A549 (cell line): Measurements from ENCODE around the gene MAP3K13.

ENCODE experiments used
- BCL3 ChIP-seq: fragments of >200 bp; sonication (Bioruptor Twin); formaldehyde crosslinking; IDR thresholded peaks from 3 replicates; pipeline ENCODE4 v1.6.1; 2016
- CBX8 ChIP-seq: fragments of 200-600 bp; sonication (generic); IDR thresholded peaks from 2 replicates; pipeline ENCODE4 v1.6.1; 2016
- CHD2 ChIP-seq: fragments of 150-350 bp; IDR thresholded peaks from 2 replicates; pipeline ENCODE4 v1.6.1; 2014; ENCODE audit warnings: low read length; ENCODE audit not compliant: partially characterized antibody
- EP300 ChIP-seq, 2 experiments: fragments of >200 bp; sonication (Bioruptor Twin); formaldehyde crosslinking; IDR thresholded peaks; 2 replicates in 1 of 2; 3 replicates in 1 of 2; pipeline ENCODE4 v1.6.1; 2016 to 2017
- HMGXB4 ChIP-seq: fragments of 250-450 bp; sonication (Bioruptor Pico); IDR thresholded peaks from 2 replicates; pipeline ENCODE4 v1.5.0; 2021; ENCODE audit warnings: mild to moderate bottlenecking, moderate library complexity, borderline replicate concordance
- JUNB ChIP-seq: fragments of >200 bp; sonication (Bioruptor Twin); formaldehyde crosslinking; IDR thresholded peaks from 2 replicates; pipeline ENCODE4 v1.6.1; 2016
- KDM1A ChIP-seq: fragments of 200-600 bp; sonication (generic); IDR thresholded peaks from 2 replicates; pipeline ENCODE4 v1.6.1; 2016; ENCODE audit warnings: low read depth, mild to moderate bottlenecking
- NFE2L2 ChIP-seq: fragments of 150-350 bp; conservative IDR thresholded peaks from 2 replicates; pipeline ENCODE4 v1.6.1; 2014; ENCODE audit warnings: low read length
- POLR2A ChIP-seq: IDR thresholded peaks from 2 replicates; pipeline ENCODE4 v1.6.1; 2012; ENCODE audit warnings: mild to moderate bottlenecking, low read length
- POLR2AphosphoS2 ChIP-seq: conservative IDR thresholded peaks from 2 replicates; pipeline ENCODE4 v1.6.1; 2012; ENCODE audit warnings: low read length, improper control_type of control experiment, inconsistent platforms
- ZFP36 ChIP-seq: fragments of 450-650 bp; IDR thresholded peaks from 2 replicates; pipeline ENCODE4 v1.6.1; 2014; ENCODE audit warnings: borderline replicate concordance; ENCODE audit not compliant: partially characterized antibody
- TF ChIP-seq, protein P1 (sequence below): fragments of >200 bp; sonication (Bioruptor Twin); formaldehyde crosslinking; IDR thresholded peaks from 3 replicates; pipeline ENCODE4 v1.5.1; 2016
- TF ChIP-seq, protein P2 (sequence below): IDR thresholded peaks from 2 replicates; pipeline ENCODE4 v1.6.1; 2012

GRCh38 chr3:185371306-185372074, 8.6 kb downstream of the MAP3K13 start:
- no peak for TF ChIP-seq BCL3
- TF ChIP-seq POLR2A, result no peak
- TF ChIP-seq, protein P1, sequence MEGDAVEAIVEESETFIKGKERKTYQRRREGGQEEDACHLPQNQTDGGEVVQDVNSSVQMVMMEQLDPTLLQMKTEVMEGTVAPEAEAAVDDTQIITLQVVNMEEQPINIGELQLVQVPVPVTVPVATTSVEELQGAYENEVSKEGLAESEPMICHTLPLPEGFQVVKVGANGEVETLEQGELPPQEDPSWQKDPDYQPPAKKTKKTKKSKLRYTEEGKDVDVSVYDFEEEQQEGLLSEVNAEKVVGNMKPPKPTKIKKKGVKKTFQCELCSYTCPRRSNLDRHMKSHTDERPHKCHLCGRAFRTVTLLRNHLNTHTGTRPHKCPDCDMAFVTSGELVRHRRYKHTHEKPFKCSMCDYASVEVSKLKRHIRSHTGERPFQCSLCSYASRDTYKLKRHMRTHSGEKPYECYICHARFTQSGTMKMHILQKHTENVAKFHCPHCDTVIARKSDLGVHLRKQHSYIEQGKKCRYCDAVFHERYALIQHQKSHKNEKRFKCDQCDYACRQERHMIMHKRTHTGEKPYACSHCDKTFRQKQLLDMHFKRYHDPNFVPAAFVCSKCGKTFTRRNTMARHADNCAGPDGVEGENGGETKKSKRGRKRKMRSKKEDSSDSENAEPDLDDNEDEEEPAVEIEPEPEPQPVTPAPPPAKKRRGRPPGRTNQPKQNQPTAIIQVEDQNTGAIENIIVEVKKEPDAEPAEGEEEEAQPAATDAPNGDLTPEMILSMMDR, result no peak
- TF ChIP-seq, protein P2, sequence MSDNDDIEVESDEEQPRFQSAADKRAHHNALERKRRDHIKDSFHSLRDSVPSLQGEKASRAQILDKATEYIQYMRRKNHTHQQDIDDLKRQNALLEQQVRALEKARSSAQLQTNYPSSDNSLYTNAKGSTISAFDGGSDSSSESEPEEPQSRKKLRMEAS, result no peak
- TF ChIP-seq NFE2L2, result no peak
- TF ChIP-seq JUNB, result no peak
- TF ChIP-seq EP300 (IDR thresholded peaks at IDR 0.05), result no peak
- TF ChIP-seq ZFP36, result no peak
- TF ChIP-seq CBX8, result no peak
- TF ChIP-seq HMGXB4 (CRISPR knock-in tag), result no peak
- no peak for TF ChIP-seq POLR2AphosphoS2
- no peak for TF ChIP-seq CHD2
- TF ChIP-seq KDM1A, result no peak
